A549 (cell line): ENCODE data around the gene UVSSA.

ENCODE experiments used
- BCL3 ChIP-seq: fragments of >200 bp; sonication (Bioruptor Twin); formaldehyde crosslinking; IDR thresholded peaks from 3 replicates; pipeline ENCODE4 v1.6.1; 2016
- EP300 ChIP-seq, 2 experiments: fragments of >200 bp; sonication (Bioruptor Twin); formaldehyde crosslinking; IDR thresholded peaks; 2 replicates in 1 of 2; 3 replicates in 1 of 2; pipeline ENCODE4 v1.6.1; 2016 to 2017
- ESRRA ChIP-seq: fragments of 150-350 bp; IDR thresholded peaks from 2 replicates; pipeline ENCODE4 v1.6.1; 2014; ENCODE audit warnings: mild to moderate bottlenecking, low read length, borderline replicate concordance
- KDM1A ChIP-seq: fragments of 200-600 bp; sonication (generic); IDR thresholded peaks from 2 replicates; pipeline ENCODE4 v1.6.1; 2016; ENCODE audit warnings: low read depth, mild to moderate bottlenecking
- RFX5 ChIP-seq: fragments of 450-650 bp; IDR thresholded peaks from 2 replicates; pipeline ENCODE4 v1.7.1; 2014; ENCODE audit warnings: antibody characterized with exemption, mild to moderate bottlenecking, moderate library complexity
- ZSCAN20 ChIP-seq: fragments of 250-450 bp; sonication (Bioruptor Pico); IDR thresholded peaks from 2 replicates; pipeline ENCODE4 v1.8.0; 2022; ENCODE audit warnings: mild to moderate bottlenecking, moderate library complexity
- TF ChIP-seq, protein P1 (sequence below): fragments of >200 bp; sonication (Bioruptor Twin); formaldehyde crosslinking; IDR thresholded peaks from 3 replicates; pipeline ENCODE4 v1.5.1; 2016

DNA sequence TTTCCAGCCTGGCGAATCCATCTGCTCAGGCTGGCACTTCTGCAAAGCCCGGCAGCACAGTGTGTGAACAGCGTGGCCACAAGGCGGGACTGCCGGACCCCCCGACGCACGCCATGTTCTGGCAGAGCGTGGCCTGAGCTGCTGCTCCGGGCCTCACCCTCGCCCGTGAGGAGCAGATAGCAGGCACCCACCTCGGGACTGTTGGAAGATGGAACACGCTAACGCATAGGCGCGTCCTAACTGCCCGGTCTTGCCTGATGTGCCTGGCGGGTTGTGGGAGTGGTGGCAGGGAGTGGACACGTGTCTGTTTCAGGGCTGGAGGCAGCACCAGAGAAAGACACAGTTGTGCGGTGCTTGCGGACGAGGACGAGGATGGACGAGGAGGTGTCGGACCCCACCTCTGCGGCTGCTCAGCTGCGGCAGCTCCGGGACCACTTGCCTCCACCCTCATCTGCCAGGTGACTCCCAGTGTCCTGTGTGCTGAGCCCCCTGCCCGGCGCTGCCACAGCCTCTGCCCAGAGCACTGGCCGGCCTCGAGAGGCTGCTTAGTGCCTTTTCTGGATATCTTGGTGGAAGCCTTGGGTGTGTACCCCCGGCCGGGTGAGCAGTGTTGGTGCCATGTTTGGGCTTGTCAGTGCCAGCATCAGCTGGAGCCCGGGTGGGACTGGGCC is 28.2 kb downstream of the UVSSA start:
- TF ChIP-seq EP300 (IDR thresholded peaks at IDR 0.05) (no peak), KDM1A (no peak), RFX5 (no peak), BCL3 (no peak), ZSCAN20 (CRISPR knock-in tag) (no peak), ESRRA (no peak)
- TF ChIP-seq, protein P1, sequence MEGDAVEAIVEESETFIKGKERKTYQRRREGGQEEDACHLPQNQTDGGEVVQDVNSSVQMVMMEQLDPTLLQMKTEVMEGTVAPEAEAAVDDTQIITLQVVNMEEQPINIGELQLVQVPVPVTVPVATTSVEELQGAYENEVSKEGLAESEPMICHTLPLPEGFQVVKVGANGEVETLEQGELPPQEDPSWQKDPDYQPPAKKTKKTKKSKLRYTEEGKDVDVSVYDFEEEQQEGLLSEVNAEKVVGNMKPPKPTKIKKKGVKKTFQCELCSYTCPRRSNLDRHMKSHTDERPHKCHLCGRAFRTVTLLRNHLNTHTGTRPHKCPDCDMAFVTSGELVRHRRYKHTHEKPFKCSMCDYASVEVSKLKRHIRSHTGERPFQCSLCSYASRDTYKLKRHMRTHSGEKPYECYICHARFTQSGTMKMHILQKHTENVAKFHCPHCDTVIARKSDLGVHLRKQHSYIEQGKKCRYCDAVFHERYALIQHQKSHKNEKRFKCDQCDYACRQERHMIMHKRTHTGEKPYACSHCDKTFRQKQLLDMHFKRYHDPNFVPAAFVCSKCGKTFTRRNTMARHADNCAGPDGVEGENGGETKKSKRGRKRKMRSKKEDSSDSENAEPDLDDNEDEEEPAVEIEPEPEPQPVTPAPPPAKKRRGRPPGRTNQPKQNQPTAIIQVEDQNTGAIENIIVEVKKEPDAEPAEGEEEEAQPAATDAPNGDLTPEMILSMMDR = no peak
